K562 (cell line): ENCODE results near the gene IGDCC3. TPM values are rescaled to one million over a fixed set of nuclear protein-coding genes. Genes with fewer than 3 reads are reported as not detected.

Source experiments
- ARID2 ChIP-seq: fragments of 450-650 bp; IDR thresholded peaks from 2 replicates; pipeline ENCODE4 v1.6.1; 2017; ENCODE audit warnings: antibody characterized with exemption, mild to moderate bottlenecking
- BRD4 ChIP-seq: fragments of 200-600 bp; sonication (generic); IDR thresholded peaks from 2 replicates; pipeline ENCODE4 v1.6.1; 2017; ENCODE audit warnings: inconsistent platforms
- CAMTA2 ChIP-seq: fragments of 250-450 bp; sonication (Bioruptor Pico); conservative IDR thresholded peaks from 2 replicates; pipeline ENCODE4 v1.5.1; 2022
- CTBP1 ChIP-seq: fragments of 450-650 bp; IDR thresholded peaks from 2 replicates; pipeline ENCODE4 v1.6.1; 2016; ENCODE audit warnings: borderline replicate concordance
- HNRNPUL1 ChIP-seq: fragments of 200-400 bp; formaldehyde crosslinking; IDR thresholded peaks from 2 replicates; pipeline ENCODE4 v1.6.1; 2017; ENCODE audit warnings: low read length
- polyA plus RNA-seq, 8 experiments: library from polyadenylated mRNA; depleted of rRNA in 4 of 8; stranded (reverse) in 5 of 8; unstranded in 3 of 8; fragments of >200 nt; fragmentation: Nextera tagmentation in 2 of 8; fragmentation: Illumina TruSeq in 1 of 8; extraction: Ambion mirVana in 2 of 8; extraction: Trizol in 1 of 8; gene quantifications; 2 replicates each; pipeline versions ENCODE4 v1.2.1 to v1.2.3, GENCODE V29; 2011 to 2014; ENCODE audit warnings: inconsistent platforms in 1 of 8, missing spikeins in 1 of 8
- total RNA-seq, 7 experiments: library from RNA; depleted of rRNA in 6 of 7; stranded (reverse); fragments of >200 nt in 6 of 7; fragmentation: Illumina TruSeq in 2 of 7; extraction: Trizol in 2 of 7; gene quantifications; 2 replicates each; pipeline versions ENCODE4 v1.2.1 to v1.2.3, GENCODE V29; 2011 to 2021; ENCODE audit warnings: low replicate concordance in 1 of 7
- TF ChIP-seq, protein P1 (sequence below), 3 experiments: IDR thresholded peaks in 2 of 3; conservative IDR thresholded peaks in 1 of 3; 2 replicates each; pipeline ENCODE4 v1.5.1; 2011 to 2012; ENCODE audit warnings: low read length in 3 of 3, mild to moderate bottlenecking in 3 of 3, control low read depth in 2 of 3, improper control_type of control experiment in 1 of 3, inconsistent platforms in 1 of 3, low read depth in 1 of 3, mixed read lengths in 1 of 3, moderate library complexity in 1 of 3; ENCODE audit not compliant: insufficient read depth in 2 of 3
- TF ChIP-seq, protein P2 (sequence below): fragments of 450-650 bp; IDR thresholded peaks from 2 replicates; pipeline ENCODE4 v1.6.1; 2016; ENCODE audit warnings: borderline replicate concordance
- TF ChIP-seq, protein P3 (sequence below): sonication (generic); formaldehyde crosslinking; IDR thresholded peaks from 2 replicates; pipeline ENCODE4 v1.8.0; 2022; ENCODE audit warnings: mild to moderate bottlenecking, missing genetic modification reagents
- TF ChIP-seq, protein P4 (sequence below): fragments of 450-650 bp; IDR thresholded peaks from 2 replicates; pipeline ENCODE4 v1.6.1; 2016; ENCODE audit warnings: low read depth

Gene IGDCC3
- total and polyA plus RNA-seq, 9 of the 15 experiments (the other 6 are each of a cell fraction or from before 2014, with no cell fraction given) = not detected

DNA sequence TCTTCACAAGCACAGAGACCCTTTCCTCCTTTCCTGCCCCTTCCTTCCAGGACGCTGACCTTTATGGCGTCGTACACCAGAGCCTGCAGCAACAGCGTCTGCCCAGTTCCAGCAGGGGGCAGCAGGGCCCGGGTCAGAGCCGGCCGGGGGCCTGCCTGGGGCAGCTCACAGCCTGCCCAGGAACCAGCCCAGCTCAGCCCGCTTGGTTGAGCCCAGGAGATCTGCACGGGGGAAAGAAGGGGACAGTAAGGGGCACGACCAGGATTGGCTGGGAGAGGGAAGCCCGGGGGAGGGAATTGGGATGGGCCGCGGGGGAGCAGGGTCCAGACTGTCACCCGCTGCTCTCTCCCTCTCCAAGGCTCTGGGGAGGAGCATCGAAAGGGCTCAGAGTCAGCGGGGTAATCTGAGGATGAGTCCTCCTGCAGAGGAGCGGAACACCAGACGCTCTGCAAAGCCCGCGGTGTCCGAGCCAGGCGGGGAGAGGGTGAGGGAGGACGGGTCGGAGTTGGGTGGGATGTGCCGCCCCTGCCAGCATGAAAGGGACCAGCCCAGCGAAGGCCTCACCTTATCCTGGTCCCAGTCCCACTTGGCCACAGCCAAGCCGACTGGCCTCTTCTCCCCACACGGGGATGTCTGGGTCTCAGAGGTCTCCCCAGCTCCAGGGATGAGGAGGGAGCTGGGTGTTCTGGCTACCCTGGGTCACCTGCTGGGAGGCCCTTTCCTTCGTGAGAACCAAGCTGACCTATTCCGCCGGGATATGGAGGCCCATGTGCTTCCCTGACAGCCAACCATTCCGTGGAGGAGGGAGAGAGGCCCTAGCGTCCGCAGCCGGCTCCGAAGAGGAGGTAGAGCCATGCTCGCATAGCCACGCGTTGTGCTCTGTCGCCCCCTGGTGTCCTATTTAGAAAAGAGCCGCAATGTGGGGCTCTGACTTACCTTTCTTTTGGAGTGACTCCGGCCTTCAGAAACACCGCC lies 7.4 kb upstream of the IGDCC3 start (continued):
- no peak for TF ChIP-seq BRD4
- TF ChIP-seq, protein P1, sequence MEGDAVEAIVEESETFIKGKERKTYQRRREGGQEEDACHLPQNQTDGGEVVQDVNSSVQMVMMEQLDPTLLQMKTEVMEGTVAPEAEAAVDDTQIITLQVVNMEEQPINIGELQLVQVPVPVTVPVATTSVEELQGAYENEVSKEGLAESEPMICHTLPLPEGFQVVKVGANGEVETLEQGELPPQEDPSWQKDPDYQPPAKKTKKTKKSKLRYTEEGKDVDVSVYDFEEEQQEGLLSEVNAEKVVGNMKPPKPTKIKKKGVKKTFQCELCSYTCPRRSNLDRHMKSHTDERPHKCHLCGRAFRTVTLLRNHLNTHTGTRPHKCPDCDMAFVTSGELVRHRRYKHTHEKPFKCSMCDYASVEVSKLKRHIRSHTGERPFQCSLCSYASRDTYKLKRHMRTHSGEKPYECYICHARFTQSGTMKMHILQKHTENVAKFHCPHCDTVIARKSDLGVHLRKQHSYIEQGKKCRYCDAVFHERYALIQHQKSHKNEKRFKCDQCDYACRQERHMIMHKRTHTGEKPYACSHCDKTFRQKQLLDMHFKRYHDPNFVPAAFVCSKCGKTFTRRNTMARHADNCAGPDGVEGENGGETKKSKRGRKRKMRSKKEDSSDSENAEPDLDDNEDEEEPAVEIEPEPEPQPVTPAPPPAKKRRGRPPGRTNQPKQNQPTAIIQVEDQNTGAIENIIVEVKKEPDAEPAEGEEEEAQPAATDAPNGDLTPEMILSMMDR (IDR thresholded peaks at IDR 0.05 in 2 of 3, conservative IDR thresholded peaks at IDR 0.05 in 1 of 3; ENCODE audit: insufficient read depth in 2 of 3, low read depth in 1 of 3, low read length in 3 of 3) = peak; percentile 93 to 97 (median 96)
- no peak for TF ChIP-seq HNRNPUL1
- TF ChIP-seq, protein P2, sequence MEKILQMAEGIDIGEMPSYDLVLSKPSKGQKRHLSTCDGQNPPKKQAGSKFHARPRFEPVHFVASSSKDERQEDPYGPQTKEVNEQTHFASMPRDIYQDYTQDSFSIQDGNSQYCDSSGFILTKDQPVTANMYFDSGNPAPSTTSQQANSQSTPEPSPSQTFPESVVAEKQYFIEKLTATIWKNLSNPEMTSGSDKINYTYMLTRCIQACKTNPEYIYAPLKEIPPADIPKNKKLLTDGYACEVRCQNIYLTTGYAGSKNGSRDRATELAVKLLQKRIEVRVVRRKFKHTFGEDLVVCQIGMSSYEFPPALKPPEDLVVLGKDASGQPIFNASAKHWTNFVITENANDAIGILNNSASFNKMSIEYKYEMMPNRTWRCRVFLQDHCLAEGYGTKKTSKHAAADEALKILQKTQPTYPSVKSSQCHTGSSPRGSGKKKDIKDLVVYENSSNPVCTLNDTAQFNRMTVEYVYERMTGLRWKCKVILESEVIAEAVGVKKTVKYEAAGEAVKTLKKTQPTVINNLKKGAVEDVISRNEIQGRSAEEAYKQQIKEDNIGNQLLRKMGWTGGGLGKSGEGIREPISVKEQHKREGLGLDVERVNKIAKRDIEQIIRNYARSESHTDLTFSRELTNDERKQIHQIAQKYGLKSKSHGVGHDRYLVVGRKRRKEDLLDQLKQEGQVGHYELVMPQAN = 0 out of 2 replicates have a peak, but pooled peaks have one; percentile 38
- TF ChIP-seq CAMTA2 (CRISPR knock-in tag) = no peak
- TF ChIP-seq, protein P3, sequence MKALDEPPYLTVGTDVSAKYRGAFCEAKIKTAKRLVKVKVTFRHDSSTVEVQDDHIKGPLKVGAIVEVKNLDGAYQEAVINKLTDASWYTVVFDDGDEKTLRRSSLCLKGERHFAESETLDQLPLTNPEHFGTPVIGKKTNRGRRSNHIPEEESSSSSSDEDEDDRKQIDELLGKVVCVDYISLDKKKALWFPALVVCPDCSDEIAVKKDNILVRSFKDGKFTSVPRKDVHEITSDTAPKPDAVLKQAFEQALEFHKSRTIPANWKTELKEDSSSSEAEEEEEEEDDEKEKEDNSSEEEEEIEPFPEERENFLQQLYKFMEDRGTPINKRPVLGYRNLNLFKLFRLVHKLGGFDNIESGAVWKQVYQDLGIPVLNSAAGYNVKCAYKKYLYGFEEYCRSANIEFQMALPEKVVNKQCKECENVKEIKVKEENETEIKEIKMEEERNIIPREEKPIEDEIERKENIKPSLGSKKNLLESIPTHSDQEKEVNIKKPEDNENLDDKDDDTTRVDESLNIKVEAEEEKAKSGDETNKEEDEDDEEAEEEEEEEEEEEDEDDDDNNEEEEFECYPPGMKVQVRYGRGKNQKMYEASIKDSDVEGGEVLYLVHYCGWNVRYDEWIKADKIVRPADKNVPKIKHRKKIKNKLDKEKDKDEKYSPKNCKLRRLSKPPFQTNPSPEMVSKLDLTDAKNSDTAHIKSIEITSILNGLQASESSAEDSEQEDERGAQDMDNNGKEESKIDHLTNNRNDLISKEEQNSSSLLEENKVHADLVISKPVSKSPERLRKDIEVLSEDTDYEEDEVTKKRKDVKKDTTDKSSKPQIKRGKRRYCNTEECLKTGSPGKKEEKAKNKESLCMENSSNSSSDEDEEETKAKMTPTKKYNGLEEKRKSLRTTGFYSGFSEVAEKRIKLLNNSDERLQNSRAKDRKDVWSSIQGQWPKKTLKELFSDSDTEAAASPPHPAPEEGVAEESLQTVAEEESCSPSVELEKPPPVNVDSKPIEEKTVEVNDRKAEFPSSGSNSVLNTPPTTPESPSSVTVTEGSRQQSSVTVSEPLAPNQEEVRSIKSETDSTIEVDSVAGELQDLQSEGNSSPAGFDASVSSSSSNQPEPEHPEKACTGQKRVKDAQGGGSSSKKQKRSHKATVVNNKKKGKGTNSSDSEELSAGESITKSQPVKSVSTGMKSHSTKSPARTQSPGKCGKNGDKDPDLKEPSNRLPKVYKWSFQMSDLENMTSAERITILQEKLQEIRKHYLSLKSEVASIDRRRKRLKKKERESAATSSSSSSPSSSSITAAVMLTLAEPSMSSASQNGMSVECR (CRISPR knock-in tag) = 0 out of 2 replicates have a peak, but pooled peaks have one; percentile 51
- TF ChIP-seq CTBP1 = peak; percentile 5; the same call in 1 of the 2 replicates
- peak; percentile 90 for TF ChIP-seq ARID2
- TF ChIP-seq, protein P4, sequence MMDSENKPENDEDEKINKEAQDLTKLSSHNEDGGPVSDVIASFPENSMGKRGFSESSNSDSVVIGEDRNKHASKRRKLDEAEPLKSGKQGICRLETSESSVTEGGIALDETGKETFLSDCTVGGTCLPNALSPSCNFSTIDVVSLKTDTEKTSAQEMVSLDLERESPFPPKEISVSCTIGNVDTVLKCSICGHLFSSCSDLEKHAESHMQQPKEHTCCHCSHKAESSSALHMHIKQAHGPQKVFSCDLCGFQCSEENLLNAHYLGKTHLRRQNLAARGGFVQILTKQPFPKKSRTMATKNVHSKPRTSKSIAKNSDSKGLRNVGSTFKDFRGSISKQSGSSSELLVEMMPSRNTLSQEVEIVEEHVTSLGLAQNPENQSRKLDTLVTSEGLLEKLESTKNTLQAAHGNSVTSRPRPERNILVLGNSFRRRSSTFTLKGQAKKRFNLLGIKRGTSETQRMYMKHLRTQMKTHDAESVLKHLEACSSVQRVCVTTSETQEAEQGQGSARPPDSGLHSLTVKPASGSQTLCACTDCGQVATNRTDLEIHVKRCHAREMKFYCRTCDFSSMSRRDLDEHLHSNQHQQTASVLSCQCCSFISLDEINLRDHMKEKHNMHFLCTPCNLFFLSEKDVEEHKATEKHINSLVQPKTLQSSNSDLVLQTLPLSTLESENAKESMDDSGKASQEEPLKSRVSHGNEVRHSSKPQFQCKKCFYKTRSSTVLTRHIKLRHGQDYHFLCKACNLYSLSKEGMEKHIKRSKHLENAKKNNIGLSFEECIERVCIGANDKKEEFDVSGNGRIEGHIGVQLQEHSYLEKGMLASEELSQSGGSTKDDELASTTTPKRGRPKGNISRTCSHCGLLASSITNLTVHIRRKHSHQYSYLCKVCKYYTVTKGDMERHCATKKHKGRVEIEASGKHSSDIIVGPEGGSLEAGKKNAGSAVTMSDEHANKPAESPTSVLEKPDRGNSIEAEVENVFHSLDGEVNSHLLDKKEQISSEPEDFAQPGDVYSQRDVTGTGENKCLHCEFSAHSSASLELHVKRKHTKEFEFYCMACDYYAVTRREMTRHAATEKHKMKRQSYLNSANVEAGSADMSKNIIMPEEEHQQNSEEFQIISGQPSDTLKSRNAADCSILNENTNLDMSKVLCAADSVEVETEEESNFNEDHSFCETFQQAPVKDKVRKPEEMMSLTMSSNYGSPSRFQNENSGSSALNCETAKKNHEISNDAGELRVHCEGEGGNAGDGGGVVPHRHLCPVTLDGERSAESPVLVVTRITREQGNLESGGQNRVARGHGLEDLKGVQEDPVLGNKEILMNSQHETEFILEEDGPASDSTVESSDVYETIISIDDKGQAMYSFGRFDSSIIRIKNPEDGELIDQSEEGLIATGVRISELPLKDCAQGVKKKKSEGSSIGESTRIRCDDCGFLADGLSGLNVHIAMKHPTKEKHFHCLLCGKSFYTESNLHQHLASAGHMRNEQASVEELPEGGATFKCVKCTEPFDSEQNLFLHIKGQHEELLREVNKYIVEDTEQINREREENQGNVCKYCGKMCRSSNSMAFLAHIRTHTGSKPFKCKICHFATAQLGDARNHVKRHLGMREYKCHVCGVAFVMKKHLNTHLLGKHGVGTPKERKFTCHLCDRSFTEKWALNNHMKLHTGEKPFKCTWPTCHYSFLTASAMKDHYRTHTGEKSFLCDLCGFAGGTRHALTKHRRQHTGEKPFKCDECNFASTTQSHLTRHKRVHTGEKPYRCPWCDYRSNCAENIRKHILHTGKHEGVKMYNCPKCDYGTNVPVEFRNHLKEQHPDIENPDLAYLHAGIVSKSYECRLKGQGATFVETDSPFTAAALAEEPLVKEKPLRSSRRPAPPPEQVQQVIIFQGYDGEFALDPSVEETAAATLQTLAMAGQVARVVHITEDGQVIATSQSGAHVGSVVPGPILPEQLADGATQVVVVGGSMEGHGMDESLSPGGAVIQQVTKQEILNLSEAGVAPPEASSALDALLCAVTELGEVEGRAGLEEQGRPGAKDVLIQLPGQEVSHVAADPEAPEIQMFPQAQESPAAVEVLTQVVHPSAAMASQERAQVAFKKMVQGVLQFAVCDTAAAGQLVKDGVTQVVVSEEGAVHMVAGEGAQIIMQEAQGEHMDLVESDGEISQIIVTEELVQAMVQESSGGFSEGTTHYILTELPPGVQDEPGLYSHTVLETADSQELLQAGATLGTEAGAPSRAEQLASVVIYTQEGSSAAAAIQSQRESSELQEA = no peak
